Transverse colon (tissue), 3 donors: ENCODE results near the gene CDH11.

Source experiments
- CTCF ChIP-seq, 5 experiments: fragments of 200-600 bp in 3 of 5; fragments of 450-650 bp in 2 of 5; sonication (generic) in 3 of 5; IDR thresholded peaks; 1 replicate in 2 of 5; 2 replicates in 3 of 5; pipeline ENCODE4 v1.5.1; 2016 to 2017; ENCODE audit warnings: antibody characterized with exemption in 5 of 5, inconsistent platforms in 3 of 5, mild to moderate bottlenecking in 2 of 5, moderate library complexity in 1 of 5
- POLR2A ChIP-seq: fragments of 450-650 bp; IDR thresholded peaks from one replicate; pipeline ENCODE4 v1.6.1; 2016; ENCODE audit warnings: antibody characterized with exemption, mild to moderate bottlenecking, moderate library complexity

DNA sequence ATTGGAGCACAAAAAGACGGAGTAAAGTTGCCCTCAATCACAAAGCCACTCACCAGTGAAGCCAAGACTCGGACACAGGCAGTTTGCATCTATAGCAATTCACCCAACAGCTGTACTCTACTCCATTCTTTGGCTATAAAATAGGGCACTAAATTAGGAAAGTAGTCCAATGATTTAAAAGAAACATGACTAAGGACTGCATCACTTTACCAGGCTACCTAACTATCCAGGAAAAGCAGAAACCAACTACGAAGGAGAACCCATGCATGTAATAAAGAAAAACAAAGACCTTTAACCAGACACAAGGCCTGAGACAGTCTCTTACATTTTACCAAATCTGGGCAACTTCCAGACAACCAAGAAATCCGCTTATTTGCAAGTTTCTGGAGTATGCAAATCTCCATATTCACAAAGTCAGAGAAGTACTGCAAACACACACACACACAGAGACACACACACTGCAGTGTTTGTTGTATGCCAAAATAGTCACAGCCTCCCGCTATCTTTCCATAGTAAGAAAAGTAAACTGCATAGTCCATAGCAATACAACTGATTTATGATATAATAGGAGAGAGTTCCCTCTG is 59.8 kb downstream of the CDH11 start:
- no peak for TF ChIP-seq CTCF (IDR thresholded peaks at IDR 0.05)
- no peak for TF ChIP-seq POLR2A
